K562 (cell line): ENCODE data around the gene SNX19. TPM values are rescaled to one million over a fixed set of nuclear protein-coding genes. Genes with fewer than 3 reads are reported as not detected.

Source experiments
- RAD51 ChIP-seq: fragments of 450-650 bp; IDR thresholded peaks from 2 replicates; pipeline ENCODE4 v1.7.1; 2016; ENCODE audit warnings: low read depth, mild to moderate bottlenecking, borderline replicate concordance
- polyA plus RNA-seq, 8 experiments: library from polyadenylated mRNA; depleted of rRNA in 4 of 8; stranded (reverse) in 5 of 8; unstranded in 3 of 8; fragments of >200 nt; fragmentation: Nextera tagmentation in 2 of 8; fragmentation: Illumina TruSeq in 1 of 8; extraction: Ambion mirVana in 2 of 8; extraction: Trizol in 1 of 8; gene quantifications; 2 replicates each; pipeline versions ENCODE4 v1.2.1 to v1.2.3, GENCODE V29; 2011 to 2014; ENCODE audit warnings: inconsistent platforms in 1 of 8, missing spikeins in 1 of 8
- total RNA-seq, 7 experiments: library from RNA; depleted of rRNA in 6 of 7; stranded (reverse); fragments of >200 nt in 6 of 7; fragmentation: Illumina TruSeq in 2 of 7; extraction: Trizol in 2 of 7; gene quantifications; 2 replicates each; pipeline versions ENCODE4 v1.2.1 to v1.2.3, GENCODE V29; 2011 to 2021; ENCODE audit warnings: low replicate concordance in 1 of 7
- TF ChIP-seq, protein P1 (sequence below), 2 experiments: fragments of 450-650 bp in 1 of 2; sonication (generic) in 1 of 2; formaldehyde crosslinking in 1 of 2; IDR thresholded peaks in 1 of 2; conservative IDR thresholded peaks in 1 of 2; 2 replicates each; pipeline versions ENCODE4 v1.6.1 to v1.8.1; 2016 to 2023; ENCODE audit warnings: mild to moderate bottlenecking in 2 of 2, moderate library complexity in 2 of 2, inconsistent platforms in 1 of 2, missing genetic modification reagents in 1 of 2
- TF ChIP-seq, protein P2 (sequence below): fragments of 250-450 bp; sonication (Bioruptor Pico); IDR thresholded peaks from 2 replicates; pipeline ENCODE4 v1.5.0; 2021; ENCODE audit warnings: mild to moderate bottlenecking, moderate library complexity
- TF ChIP-seq, protein P3 (sequence below): sonication (generic); formaldehyde crosslinking; IDR thresholded peaks from 2 replicates; pipeline ENCODE4 v1.4.0; 2020; ENCODE audit warnings: mild to moderate bottlenecking, missing genetic modification reagents

The SNX19 gene
- total and polyA plus RNA-seq, 9 of the 15 experiments (the other 6 are each of a cell fraction or from before 2014, with no cell fraction given): 2.2 to 31.3 (median 19.6) TPM

DNA sequence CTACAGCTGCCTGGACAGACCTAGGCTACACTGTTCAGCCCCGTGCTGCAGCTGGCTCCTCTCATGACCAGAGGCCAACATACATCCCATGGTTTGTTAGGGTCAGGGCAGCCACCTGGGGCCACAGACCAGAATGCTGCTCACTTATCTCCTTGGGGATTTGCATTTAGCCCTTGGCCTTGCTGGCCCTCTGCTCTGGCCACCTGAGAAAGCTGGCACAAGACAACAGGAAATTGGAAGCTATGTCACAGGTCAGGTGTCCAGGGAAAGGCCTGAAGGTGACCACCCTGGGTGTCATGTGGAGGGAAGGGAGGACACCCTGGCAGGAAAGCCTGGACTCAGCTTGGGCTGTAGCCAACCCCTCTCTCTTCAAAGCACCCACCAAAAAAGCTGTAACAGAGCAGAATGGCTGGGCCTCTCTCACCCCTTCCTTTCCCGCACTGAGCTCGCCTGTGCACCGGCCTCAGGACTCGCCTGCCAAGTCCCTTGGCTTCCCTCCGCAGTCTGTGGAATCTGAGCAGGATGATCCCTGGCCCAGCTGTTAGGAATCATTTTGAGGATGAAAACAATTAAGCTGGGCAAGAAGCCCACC is 86.3 kb downstream of the SNX19 start (continued):
- TF ChIP-seq, protein P1, sequence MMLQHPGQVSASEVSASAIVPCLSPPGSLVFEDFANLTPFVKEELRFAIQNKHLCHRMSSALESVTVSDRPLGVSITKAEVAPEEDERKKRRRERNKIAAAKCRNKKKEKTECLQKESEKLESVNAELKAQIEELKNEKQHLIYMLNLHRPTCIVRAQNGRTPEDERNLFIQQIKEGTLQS (IDR thresholded peaks at IDR 0.05): no peak
- TF ChIP-seq, protein P1 (CRISPR knock-in tag; conservative IDR thresholded peaks at IDR 0.05): no peak
- TF ChIP-seq, protein P2, sequence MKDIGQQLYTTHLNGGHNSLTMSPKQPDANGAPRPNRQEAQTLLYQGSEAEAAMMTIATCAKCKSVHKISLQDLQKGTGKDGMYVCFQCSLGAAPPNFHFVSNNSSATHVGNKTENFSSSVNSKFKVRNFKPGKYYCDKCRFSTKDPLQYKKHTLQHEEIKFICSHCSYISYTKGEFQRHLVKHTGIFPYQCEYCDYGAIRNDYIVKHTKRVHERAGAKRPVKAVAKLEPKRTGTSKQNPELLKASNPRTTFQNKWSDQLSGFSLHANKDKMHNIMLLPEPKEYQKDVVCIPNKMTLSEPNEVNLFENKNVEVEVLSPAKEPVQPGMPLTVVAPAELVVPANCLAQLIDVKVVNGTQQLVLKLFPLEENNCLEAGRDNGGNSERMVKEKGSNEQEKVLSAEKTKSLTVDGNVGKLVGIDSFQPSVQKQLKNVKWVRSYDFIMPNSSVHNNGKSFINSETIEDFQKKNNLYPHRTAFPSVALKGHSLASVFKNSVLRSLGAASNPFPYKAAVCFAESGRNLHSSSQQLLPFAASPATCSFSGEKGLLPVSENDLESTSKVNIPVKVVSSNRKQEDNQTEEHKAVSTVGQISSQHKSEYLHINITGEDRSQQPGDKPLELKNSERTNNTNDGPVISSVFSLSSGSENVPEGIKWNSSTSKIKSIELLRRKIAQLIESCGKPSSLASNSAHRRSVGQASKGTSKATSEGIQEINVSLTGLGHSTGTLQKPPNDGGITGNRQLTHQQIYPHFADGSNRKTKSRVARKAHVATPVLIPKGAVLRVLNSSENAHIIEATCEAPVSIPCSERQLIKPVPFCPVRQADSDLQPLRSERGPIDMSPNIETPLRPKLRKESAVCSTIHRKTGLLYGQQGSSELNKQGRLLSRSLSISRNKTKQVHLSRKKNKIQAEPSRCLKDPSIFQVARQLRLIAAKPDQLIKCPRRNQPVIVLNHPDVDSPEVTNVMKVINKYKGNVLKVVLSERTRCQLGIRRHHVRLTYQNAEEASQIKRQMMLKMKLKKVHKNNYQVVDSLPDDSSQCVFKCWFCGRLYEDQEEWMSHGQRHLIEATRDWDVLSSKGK: no peak
- no peak for TF ChIP-seq RAD51
- TF ChIP-seq, protein P3, sequence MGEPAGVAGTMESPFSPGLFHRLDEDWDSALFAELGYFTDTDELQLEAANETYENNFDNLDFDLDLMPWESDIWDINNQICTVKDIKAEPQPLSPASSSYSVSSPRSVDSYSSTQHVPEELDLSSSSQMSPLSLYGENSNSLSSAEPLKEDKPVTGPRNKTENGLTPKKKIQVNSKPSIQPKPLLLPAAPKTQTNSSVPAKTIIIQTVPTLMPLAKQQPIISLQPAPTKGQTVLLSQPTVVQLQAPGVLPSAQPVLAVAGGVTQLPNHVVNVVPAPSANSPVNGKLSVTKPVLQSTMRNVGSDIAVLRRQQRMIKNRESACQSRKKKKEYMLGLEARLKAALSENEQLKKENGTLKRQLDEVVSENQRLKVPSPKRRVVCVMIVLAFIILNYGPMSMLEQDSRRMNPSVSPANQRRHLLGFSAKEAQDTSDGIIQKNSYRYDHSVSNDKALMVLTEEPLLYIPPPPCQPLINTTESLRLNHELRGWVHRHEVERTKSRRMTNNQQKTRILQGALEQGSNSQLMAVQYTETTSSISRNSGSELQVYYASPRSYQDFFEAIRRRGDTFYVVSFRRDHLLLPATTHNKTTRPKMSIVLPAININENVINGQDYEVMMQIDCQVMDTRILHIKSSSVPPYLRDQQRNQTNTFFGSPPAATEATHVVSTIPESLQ (CRISPR knock-in tag): no peak
